ENCODE measurements around the gene GDF2.

Gene GDF2

DNA sequence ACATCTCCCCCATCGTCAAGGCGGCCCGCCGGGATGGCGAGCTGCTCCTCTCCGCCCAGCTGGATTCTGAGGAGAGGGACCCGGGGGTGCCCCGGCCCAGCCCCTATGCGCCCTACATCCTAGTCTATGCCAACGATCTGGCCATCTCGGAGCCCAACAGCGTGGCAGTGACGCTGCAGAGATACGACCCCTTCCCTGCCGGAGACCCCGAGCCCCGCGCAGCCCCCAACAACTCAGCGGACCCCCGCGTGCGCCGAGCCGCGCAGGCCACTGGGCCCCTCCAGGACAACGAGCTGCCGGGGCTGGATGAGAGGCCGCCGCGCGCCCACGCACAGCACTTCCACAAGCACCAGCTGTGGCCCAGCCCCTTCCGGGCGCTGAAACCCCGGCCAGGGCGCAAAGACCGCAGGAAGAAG is 12.2 kb upstream of the GDF2 start:
- TF ChIP-seq, protein P1, sequence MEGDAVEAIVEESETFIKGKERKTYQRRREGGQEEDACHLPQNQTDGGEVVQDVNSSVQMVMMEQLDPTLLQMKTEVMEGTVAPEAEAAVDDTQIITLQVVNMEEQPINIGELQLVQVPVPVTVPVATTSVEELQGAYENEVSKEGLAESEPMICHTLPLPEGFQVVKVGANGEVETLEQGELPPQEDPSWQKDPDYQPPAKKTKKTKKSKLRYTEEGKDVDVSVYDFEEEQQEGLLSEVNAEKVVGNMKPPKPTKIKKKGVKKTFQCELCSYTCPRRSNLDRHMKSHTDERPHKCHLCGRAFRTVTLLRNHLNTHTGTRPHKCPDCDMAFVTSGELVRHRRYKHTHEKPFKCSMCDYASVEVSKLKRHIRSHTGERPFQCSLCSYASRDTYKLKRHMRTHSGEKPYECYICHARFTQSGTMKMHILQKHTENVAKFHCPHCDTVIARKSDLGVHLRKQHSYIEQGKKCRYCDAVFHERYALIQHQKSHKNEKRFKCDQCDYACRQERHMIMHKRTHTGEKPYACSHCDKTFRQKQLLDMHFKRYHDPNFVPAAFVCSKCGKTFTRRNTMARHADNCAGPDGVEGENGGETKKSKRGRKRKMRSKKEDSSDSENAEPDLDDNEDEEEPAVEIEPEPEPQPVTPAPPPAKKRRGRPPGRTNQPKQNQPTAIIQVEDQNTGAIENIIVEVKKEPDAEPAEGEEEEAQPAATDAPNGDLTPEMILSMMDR (IDR thresholded peaks at IDR 0.05; ENCODE audit: low read length, missing control alignments): no peak
- no peak overlapping the region for H3K4me3 ChIP-seq (replicated peaks; ENCODE audit: low read depth, low read length)
- no peak for DNase-seq (ENCODE audit: low read depth)

DNA sequence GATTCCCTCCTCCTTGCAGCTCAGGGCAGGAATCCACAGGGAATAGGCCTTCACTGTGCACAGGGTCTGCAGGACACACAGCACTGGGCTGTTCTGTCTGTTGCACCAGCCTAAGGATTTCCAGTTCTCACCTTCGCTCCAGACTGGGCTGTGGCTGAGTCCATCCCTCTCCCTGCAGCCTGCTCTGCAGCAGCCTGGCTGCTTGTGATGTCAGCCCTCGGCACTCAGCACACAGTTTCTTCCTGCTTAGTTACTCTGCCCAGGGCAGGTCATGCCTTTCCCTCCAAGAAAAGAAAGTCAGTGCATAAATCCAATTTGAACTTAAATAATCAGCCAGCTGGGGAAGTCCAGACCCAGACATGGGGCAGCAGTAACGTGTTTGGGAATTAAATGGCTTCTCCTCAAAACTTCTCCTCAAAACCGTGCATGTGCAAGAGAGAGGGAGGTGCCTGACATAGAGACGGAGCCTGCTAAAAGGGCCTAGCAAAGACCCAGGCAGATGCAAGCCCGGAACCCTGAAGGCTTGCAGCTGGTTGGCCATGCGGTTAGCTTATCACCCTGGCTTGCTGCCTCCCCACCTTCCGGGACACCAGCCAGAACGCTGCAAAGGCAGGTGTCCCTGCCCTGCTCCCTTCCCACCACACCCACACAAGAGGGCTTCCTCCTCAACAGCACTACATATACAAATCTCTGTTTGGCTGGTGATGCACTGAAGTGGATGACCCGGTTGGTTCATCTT is 10.9 kb upstream of the GDF2 start:
- no peak overlapping the region for H3K4me3 ChIP-seq (replicated peaks; ENCODE audit: low read depth, low read length)
- DNase-seq (ENCODE audit: low read depth): peak; percentile 10
- TF ChIP-seq, protein P1 (IDR thresholded peaks at IDR 0.05; ENCODE audit: low read length, missing control alignments): no peak

DNA sequence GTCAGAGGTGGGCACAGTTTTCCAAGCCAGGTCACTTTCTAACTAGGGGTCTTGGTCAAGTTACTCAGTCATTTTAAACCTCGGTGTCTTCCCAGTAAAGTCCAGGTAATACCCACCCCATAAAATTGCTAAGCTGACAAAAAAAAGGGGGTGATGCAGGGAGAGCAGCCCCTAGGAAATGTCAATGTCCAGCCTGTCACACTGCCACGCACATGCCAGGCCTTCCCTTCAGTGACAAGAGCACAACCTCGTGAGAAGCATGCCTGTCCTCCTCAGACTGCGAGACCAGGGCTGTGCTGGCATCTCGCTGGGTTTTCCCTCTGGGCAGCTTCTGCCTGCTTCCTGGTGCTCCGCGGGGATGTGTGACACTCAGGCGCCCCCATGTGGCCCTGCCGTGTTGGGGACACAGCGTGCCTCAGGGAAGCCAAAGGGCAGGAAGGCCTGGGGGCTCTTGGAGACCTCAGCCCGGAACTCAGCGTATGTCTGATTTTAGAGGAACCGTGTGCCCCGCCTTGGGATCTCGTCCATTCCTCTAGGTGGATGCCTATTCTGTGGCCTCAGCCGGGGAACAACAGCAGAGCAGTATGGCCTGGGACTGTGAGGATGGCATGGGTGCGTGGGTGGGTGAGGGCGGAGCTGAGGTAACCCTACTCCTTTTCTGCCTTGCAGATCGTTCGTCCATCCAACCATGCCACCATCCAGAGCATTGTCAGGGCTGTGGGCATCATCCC is 10.2 kb upstream of the GDF2 start:
- peak; percentile 78 for DNase-seq (ENCODE audit: low read depth)
- no peak overlapping the region for H3K4me3 ChIP-seq (replicated peaks; ENCODE audit: low read depth, low read length)
- TF ChIP-seq, protein P1 (IDR thresholded peaks at IDR 0.05; ENCODE audit: low read length, missing control alignments): peak; percentile 93

DNA sequence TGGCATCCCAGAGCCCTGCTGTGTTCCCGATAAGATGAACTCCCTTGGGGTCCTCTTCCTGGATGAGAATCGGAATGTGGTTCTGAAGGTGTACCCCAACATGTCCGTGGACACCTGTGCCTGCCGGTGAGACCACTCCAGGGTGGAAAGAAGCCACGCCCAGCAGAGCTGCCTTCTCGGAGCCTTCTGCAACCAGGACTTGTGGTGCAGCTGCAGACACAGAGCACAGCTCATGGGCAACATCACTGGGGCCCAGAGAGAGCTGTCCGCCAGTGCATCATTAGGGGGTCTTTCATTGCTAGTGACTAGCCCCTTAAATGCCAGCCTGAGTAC is 9.6 kb upstream of the GDF2 start:
- TF ChIP-seq, protein P1 (IDR thresholded peaks at IDR 0.05; ENCODE audit: low read length, missing control alignments): no peak
- no peak for DNase-seq (ENCODE audit: low read depth)
- no peak overlapping the region for H3K4me3 ChIP-seq (replicated peaks; ENCODE audit: low read depth, low read length)

DNA sequence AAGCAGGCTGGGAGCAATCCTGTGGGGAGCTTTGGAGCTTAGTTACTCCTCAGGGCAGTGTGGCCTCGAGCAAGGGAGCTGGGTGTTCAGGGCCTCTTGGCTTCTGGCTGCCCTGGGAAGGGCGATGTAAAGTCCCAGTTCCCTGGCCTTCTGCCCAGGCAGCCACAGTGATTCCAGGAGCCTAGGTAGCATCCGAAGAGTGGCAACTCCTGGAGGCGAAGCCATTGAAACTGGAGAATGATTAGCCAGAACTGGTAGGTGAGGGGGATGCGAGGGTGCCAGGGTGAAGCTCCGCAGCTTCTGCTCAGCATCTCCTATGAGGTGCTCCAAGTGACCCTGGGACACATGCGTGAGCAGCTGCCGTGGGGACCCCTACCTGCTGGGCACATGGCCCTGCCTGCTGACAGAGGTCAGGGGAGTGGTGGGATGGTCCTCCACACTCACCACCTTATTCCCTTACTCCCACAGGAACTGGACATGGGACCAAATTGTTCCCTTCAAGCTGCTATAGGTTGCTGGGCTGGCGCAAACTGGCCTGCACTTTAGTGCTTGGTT is 7.8 kb upstream of the GDF2 start:
- TF ChIP-seq, protein P1 (IDR thresholded peaks at IDR 0.05; ENCODE audit: low read length, missing control alignments): no peak
- no peak overlapping the region for H3K4me3 ChIP-seq (replicated peaks; ENCODE audit: low read depth, low read length)
- DNase-seq (ENCODE audit: low read depth): no peak

DNA sequence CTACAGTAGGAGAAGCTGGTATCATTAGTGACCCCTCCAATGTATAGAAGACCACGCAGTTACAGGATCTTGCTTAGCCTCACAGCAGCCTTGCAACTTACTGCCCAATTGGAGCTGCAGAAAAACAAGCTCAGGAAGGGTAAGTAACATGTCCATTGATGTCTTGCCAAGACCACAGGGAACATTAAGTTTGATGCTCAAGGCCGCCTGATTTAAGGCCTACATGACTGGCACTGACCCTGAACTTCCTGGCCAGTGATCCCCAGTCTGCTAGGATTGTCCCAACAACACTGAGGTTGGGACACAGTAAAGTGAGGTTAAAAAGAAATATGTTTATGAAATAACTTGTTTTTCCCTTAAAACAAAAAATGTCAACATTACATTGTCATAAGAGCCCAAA is 6.8 kb upstream of the GDF2 start:
- no peak for DNase-seq (ENCODE audit: low read depth)
- H3K4me3 ChIP-seq (replicated peaks; ENCODE audit: low read depth, low read length): no peak overlapping the region
- TF ChIP-seq, protein P1 (IDR thresholded peaks at IDR 0.05; ENCODE audit: low read length, missing control alignments): no peak
